A549 treated with DMSO at 1 μM for 4 hours (cell line): ENCODE measurements around the gene NAXE. TPM values are rescaled to one million over a fixed set of nuclear protein-coding genes. Genes with fewer than 3 reads are reported as not detected.

Source experiments
- total RNA-seq: library from RNA; stranded (reverse); fragments of 200-300 nt; extraction: Qiagen RNA extraction; gene quantifications from 5 replicates; pipeline ENCODE4 v1.2.3, GENCODE V29; 2022; ENCODE audit warnings: low read depth

NAXE gene
- 155 to 171 TPM (median 161 TPM) in 5 replicates for total RNA-seq

GRCh38 chr1:156591432-156592157 is at the start of gene NAXE:
NAXE (plus strand) TSS chr1:156591776; CDS start chr1:156591805, 29 bp downstream.

GRCh38 chr1:156571919-156572662 is 19.5 kb upstream of the NAXE start, which contains the start of gene IQGAP3:
IQGAP3 (minus strand) TSS chr1:156572565; CDS start chr1:156572529, 36 bp downstream.

DNA sequence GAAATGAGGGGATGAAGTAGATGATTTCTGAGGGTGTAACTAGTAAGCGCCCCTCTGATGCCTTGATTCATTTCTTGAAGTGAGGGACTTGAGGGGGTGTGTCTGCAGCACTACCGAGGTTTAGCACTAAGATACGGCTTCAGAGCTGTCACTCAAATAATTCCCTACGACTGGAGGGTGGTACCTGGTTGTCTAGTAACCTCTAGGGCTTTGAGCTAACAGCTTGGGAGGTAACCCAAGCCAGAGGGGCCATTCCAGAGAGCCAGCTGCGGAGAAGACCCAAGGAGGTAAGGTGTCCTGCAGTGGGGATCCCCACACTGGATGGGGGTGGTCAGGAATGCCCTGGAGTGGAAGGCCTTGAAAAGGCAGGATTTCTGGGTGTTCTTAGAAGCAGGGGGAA is 12.1 kb upstream of the NAXE start, which contains the start of gene TTC24:
TSS of gene TTC24 (plus strand) at position 252 of the 400 bp plus-strand sequence. CDS start 1,642 bp downstream, outside the sequence.

GRCh38 chr1:156601122-156601830 is 9.7 kb downstream of the NAXE start, which contains the start of gene GPATCH4:
GPATCH4 (minus strand) TSS chr1:156601479.

DNA sequence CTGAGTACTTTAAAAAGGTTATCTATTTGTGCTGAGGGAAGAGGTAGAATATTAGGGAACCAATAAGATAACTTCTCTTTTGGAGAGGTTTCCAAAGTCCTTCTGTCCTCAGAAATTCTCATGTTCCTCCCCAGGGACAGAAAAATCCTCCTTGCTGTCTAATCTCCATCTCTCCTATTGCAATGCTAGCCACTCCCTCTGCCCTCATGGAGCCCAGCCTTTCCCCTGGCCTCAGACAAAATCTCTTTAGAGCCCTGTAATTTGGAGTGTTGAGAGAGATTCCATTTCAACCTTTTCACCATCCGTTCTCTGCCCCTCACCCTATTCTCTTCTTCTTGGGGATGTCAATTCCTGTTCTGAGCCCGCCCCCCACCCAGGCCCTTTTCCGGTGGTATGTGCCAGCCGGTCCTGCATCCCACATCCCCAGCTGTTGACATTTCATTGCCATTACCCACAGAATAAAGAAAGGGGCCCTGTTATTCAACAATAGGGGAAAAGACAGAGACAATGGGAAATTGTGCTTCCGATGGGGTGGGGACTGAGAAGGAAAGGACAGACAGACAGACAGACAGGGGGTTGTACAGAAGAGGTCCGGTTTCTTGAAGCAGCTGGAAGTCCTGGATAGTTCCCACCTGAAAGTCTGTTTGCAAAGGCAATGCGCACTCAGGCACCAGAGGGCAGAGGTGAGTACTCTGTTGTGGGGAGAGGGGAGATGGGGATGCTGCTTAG is 27.4 kb downstream of the NAXE start, which contains the start of gene HAPLN2:
TSS of gene HAPLN2 (plus strand) at position 563 of the 729 bp plus-strand sequence. CDS start 4,076 bp downstream, outside the sequence.

DNA sequence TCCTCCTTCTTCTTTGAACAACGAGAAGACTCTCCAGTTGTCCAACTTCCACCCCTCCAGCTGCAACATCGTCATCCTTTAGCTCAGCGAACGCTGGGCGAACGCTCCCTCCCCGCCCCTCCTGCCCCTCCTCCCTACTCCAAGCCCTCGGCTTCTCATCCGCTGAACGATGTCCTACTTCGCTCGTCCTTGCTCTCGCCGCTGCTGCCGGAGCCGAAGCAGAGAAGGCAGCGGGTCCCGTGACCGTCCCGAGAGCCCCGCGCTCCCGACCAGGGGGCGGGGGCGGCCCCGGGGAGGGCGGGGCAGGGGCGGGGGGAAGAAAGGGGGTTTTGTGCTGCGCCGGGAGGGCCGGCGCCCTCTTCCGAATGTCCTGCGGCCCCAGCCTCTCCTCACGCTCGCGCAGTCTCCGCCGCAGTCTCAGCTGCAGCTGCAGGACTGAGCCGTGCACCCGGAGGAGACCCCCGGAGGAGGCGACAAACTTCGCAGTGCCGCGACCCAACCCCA is 50.2 kb downstream of the NAXE start, which contains the start of gene BCAN:
TSS of gene BCAN (plus strand) at position 357 of the 504 bp plus-strand sequence. CDS start 3,938 bp downstream, outside the sequence.

Other genes starting within 250 kb of the NAXE start
- gene RHBG, start 222.6 kb upstream of the NAXE start, total RNA-seq: not detected in 5 replicates
- gene MEF2D, start 91.0 kb upstream of the NAXE start, total RNA-seq: 28.0 to 35.6 TPM (median 34.0 TPM) in 5 replicates
- 11.7 to 19.1 TPM (median 16.5 TPM) in 5 replicates for gene IQGAP3, start 19.2 kb upstream of the NAXE start, total RNA-seq
- gene TTC24, start 12.1 kb upstream of the NAXE start, total RNA-seq: not detected in 5 replicates
- gene GPATCH4, start 9.7 kb downstream of the NAXE start, total RNA-seq: 70.5 to 101 TPM (median 74.6 TPM) in 5 replicates
- 0.05 to 0.19 TPM in 2 of 5 replicates, not detected in the others for gene HAPLN2, start 27.6 kb downstream of the NAXE start, total RNA-seq
- 0.08 to 0.12 TPM in 2 of 5 replicates, not detected in the others for gene BCAN, start 50.3 kb downstream of the NAXE start, total RNA-seq
- gene NES, start 85.6 kb downstream of the NAXE start, total RNA-seq: 1.4 to 1.8 TPM (median 1.6 TPM) in 5 replicates
- gene CRABP2, start 113.8 kb downstream of the NAXE start, total RNA-seq: 9.9 to 13.9 TPM (median 11.1 TPM) in 5 replicates
- 23.0 to 26.9 TPM (median 24.1 TPM) in 5 replicates for gene METTL25B, start 136.7 kb downstream of the NAXE start, total RNA-seq
- gene ISG20L2, start 137.0 kb downstream of the NAXE start, total RNA-seq: 44.5 to 58.6 TPM (median 50.0 TPM) in 5 replicates
- gene MRPL24, start 149.3 kb downstream of the NAXE start, total RNA-seq: 176 to 202 TPM (median 189 TPM) in 5 replicates
- gene HDGF, start 159.9 kb downstream of the NAXE start, total RNA-seq: 455 to 497 TPM (median 464 TPM) in 5 replicates
- gene PRCC, start 175.8 kb downstream of the NAXE start, total RNA-seq: 69.7 to 82.0 TPM (median 76.7 TPM) in 5 replicates
- gene SH2D2A, start 225.1 kb downstream of the NAXE start, total RNA-seq: 3.9 to 5.1 TPM (median 4.7 TPM) in 5 replicates